GM18502 (cell line): Measurements from ENCODE around the gene LCN12.

Source experiments
- ATAC-seq: cut with Tn5 transposase; IDR thresholded peaks from one replicate; pipeline ENCODE4 v1.9.1; 2021; ENCODE audit warnings: mild to moderate bottlenecking; ENCODE audit not compliant: unreplicated experiment, poor library complexity

The LCN12 gene

GRCh38 chr9:136951541-136952320, at the start of gene LCN12:
TSS of gene LCN12 (plus strand) at chr9:136952273. CDS start at chr9:136952328, 55 bp downstream.
- ATAC-seq, result no peak

- no peak for ATAC-seq
Measured at GRCh38 chr9:136903041-136903554, 49.0 kb upstream of the LCN12 start.

DNA sequence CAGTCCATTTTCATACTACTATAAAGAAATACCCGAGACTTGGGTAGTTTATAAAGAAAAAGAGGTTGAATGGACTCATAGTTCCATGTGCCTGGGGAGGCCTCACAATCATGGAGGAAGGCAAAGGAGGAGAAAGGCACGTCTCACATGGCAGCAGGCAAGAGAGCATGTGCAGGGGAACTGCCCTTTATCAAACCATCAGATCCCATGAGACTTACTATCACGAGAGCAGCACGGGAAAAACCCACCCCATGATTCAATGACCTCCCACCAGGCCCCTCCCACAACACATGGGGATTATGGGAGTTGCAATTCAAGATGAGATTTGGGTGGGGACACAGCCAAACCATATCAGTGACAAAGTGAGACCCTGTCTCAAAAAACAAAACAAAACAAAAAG, 45.8 kb upstream of the LCN12 start:
- ATAC-seq, result no peak

DNA sequence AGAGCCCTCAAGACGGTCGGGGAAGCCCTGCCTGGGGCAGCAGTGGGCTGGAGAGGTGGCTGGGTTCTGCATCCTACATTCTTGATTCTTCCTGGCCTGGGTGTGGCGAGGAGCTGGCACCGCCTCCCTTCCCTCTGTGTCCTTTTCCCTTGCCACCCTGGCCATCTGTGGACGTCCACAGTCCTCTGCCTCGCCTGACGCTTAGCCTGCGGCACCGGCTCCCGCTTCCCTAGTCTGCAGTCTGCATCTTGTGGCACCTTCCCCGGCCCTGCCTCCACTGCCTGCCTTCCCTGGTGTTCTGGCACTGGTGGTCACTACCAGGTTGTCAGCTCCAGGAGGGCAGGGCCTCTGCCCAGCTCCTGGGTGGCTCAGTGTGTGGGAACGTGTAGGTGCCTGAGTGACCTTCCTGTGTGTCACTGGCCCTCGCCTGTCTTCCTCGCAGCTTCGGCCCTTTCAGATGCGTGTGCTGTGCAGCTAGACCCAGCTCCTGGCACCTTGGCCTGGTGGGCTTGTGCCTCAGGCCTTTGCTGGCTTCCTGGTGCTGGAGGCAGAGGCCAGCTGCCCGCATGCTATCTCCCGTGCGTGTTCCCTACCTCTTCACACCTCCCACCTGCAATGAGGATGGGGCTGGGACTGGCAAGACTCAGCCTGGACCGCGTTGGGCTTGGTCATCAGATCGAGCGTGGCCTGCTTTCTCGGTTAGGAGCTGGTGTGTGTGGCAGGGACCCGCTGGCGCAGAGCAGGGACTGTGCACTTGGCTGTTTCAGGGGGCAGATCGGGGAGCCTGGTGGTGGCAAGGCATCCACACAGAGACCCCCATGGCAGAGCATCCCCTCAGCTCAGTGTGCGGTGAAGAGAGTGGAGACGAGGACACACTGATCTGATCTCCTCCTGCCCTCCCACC, 44.8 kb upstream of the LCN12 start:
- ATAC-seq, result no peak

DNA sequence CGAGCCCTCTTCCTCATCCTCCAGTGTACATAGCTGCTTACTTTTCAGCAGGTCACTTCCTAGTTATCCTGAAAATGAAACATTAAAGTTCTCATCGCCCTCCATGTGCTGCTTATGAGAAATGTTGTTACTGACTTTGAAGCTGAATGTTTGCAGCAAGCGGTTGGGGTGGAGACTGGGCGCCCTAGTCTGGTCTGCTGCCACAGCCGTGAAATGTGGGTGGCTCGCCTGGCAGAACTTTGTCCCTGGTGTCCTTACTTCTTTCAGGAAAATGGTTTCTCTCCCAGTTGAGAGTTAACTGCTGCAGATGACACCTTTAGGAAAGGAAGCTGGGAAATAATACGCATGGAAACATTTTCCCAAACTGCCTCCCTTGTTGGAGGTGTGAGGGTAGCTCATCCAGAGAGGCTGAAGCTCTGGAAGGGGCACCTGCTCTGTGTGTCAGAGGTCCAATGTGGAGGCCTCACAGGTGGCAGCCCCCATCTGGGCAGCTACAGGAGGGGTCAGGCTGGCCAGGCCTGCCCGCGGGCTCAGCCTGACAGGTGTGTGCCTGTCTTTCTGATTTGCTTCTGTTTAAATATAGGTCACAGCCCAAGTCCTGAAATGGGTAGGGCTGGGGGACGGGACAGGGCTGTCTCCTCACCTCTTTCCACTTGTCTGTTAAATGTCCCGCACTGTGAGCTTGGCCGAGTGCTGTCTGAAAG, 41.7 kb upstream of the LCN12 start:
- ATAC-seq, result no peak

DNA sequence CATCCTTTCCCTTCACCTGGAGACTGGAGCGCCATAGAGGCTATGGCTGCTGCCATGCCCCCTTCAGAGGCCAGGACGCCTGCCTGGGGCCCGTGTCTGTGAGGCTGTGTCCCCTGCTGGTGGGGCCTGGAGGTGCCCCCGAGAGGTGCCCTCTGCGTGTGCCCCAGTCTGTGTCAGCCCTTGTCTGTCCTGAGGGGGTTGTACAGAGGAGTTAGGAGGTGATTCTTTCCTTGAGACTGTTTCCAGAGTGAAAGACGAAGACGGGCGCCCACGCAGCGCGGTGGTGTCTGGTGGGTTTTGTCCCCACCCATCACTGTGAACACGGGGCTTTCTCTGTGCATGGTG, 41.2 kb upstream of the LCN12 start:
- ATAC-seq, result no peak

- no peak for ATAC-seq
Measured at GRCh38 chr9:136913701-136914438, 38.2 kb upstream of the LCN12 start.

GRCh38 chr9:136915632-136916329, 36.3 kb upstream of the LCN12 start:
- ATAC-seq, result no peak

DNA sequence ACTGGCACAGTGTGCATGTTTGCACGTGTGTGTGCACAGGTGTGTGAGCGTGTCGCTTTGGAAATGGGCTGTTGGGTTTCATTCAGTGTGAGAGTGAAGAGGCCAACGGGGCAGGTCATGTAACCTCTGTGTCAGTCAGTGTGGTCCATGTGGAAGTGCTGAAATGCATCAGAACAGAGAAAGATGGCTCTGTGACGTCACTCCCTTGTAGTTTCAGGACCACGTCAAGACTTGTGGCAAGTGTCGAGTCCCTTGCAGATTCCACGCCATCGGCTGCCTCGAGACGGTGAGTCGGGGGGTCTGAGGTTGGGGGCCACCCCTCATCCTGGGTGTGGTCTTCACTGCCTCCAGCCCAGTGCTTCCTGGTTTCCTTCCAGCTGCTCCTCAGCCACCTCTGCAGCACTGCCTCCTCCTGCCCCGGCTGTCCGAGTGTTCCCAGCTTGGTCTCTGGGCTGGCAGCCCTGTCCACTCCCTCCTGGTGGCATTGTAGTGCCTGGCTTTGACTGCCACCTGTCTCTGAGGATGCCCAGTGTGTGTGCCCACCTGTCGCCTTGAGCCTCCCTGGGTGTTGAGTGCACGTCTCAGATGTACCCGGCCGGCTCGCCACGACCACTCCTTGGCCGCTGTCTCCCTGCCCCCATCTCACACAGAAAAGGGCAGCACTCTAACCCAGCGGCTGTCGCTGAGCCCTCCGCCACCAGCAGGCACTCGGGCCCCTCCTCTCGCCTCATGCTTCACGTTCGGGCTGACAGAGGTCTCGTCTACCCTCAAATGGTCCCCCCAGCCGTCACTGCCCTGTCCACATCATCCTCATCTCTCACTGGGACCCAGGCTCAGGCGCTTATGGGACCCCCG, 35.5 kb upstream of the LCN12 start:
- ATAC-seq, result no peak

GRCh38 chr9:136917902-136918301, 34.2 kb upstream of the LCN12 start:
- ATAC-seq, result no peak

- no peak for ATAC-seq
Measured at GRCh38 chr9:136920069-136920468, 32.0 kb upstream of the LCN12 start.

DNA sequence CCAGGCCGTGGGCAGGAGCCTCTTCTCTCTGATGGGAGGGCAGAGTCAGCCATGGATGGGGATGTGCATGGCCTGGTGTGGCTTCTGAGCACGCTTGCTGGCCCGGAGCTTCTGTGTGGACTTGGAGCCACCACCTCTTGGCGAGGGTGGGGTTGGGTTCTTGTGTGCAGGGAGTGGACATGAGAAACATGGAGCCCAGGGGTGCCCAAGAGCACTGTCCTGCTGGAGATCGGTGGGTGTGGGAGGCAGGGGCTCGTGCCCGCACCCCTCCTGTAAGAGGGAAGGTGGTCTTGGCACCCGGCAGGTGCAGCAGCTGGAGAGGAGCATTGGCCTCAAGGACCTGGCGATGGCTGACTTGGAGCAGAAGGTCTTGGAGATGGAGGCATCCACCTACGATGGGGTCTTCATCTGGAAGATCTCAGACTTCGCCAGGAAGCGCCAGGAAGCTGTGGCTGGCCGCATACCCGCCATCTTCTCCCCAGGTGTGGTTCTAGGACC, 31.3 kb upstream of the LCN12 start:
- no peak for ATAC-seq

DNA sequence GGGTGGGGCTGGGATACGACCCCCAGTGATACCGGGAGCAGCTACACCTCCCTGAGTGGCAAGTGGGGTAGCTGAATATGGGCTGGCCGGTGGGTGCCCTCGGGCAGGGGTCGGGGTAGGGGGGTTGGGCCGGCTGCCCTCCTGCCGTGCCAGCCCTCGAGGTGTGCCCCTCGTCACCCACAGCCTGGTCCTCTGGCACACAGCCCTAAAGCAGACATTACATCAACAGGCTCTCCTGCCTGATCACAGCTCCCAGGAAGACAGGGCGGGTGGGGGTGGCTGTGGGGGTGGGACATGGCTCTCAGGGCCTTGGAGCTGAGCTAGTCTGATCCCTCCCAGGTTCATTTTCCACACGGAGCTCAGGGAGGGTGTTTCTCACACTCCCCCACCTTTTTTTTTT, 30.8 kb upstream of the LCN12 start:
- ATAC-seq, result no peak

GRCh38 chr9:136921718-136922117, 30.4 kb upstream of the LCN12 start:
- no peak for ATAC-seq

- ATAC-seq, result no peak
Measured at GRCh38 chr9:136922540-136922939, 29.5 kb upstream of the LCN12 start.

GRCh38 chr9:136923881-136924280, 28.2 kb upstream of the LCN12 start:
- no peak for ATAC-seq

- ATAC-seq, result no peak
Measured at GRCh38 chr9:136925414-136926153, 26.5 kb upstream of the LCN12 start.
